ENCODE data around the gene XPO5.
"Not testable (repeated sequence)": the region's sequence is repeated elsewhere in the genome, so short reads cannot be mapped to it uniquely, and the experiment has no call there.

The XPO5 gene
- 73.3 to 88.4 reads per million in 2 donors for total RNA-seq

GRCh38 chr6:43575772-43576551 lies at the start of gene XPO5, which contains the start of gene POLH:
XPO5 (minus strand) TSS chr6:43576038; CDS start chr6:43575864, 174 bp downstream.
POLH (plus strand) TSS chr6:43576185; CDS start chr6:43582320, 6,135 bp downstream.
- DNase-seq, result peak; percentile 92

- no peak for DNase-seq
These were observed 49.7 kb upstream of the XPO5 start for GRCh38 chr6:43625393-43625992.

- DNase-seq, result no peak
These were observed 49.0 kb upstream of the XPO5 start for GRCh38 chr6:43624786-43625288.

- no peak for DNase-seq
These were observed 48.3 kb upstream of the XPO5 start for GRCh38 chr6:43623880-43624785.

GRCh38 chr6:43622541-43622940 lies 46.7 kb upstream of the XPO5 start:
- no peak for DNase-seq

GRCh38 chr6:43621836-43622180 lies 46.0 kb upstream of the XPO5 start:
- no peak for DNase-seq

- no peak for DNase-seq
These were observed 45.4 kb upstream of the XPO5 start for GRCh38 chr6:43621078-43621835.

GRCh38 chr6:43616725-43617472 lies 41.1 kb upstream of the XPO5 start:
- no peak for DNase-seq

GRCh38 chr6:43614396-43614730 lies 38.5 kb upstream of the XPO5 start:
- no peak for DNase-seq

GRCh38 chr6:43613721-43614395 lies 38.0 kb upstream of the XPO5 start:
- DNase-seq, result no peak

GRCh38 chr6:43610431-43610830 lies 34.6 kb upstream of the XPO5 start:
- DNase-seq, result no peak

GRCh38 chr6:43609402-43609801 lies 33.6 kb upstream of the XPO5 start:
- no peak for DNase-seq

GRCh38 chr6:43608807-43609206 lies 33.0 kb upstream of the XPO5 start:
- DNase-seq, result no peak

- no peak for DNase-seq
These were observed 32.5 kb upstream of the XPO5 start for GRCh38 chr6:43608310-43608763.

GRCh38 chr6:43606019-43606418 lies 30.2 kb upstream of the XPO5 start:
- DNase-seq, result no peak

GRCh38 chr6:43604174-43604573 lies 28.3 kb upstream of the XPO5 start:
- DNase-seq, result no peak

- no peak for DNase-seq
These were observed 24.8 kb upstream of the XPO5 start for GRCh38 chr6:43600595-43600994.

- DNase-seq, result no peak
These were observed 18.1 kb upstream of the XPO5 start for GRCh38 chr6:43593938-43594337.

GRCh38 chr6:43589564-43589963 lies 13.7 kb upstream of the XPO5 start:
- DNase-seq, result not testable (repeated sequence)

GRCh38 chr6:43588194-43588593 lies 12.4 kb upstream of the XPO5 start:
- no peak for DNase-seq
